C4-2B (cell line): Measurements from ENCODE around the gene KCNK4.

Experiments used
- H3K27ac ChIP-seq: fragments of 450-650 bp; 2 replicates; pipeline ENCODE4 v1.5.1; 2017
- ZFX ChIP-seq: fragments of 450-650 bp; IDR thresholded peaks from 2 replicates; pipeline ENCODE4 v1.6.1; 2017
- TF ChIP-seq, protein P1 (sequence below): fragments of 450-650 bp; conservative IDR thresholded peaks from 2 replicates; pipeline ENCODE4 v1.5.1; 2017; ENCODE audit warnings: mild to moderate bottlenecking

Gene KCNK4

DNA sequence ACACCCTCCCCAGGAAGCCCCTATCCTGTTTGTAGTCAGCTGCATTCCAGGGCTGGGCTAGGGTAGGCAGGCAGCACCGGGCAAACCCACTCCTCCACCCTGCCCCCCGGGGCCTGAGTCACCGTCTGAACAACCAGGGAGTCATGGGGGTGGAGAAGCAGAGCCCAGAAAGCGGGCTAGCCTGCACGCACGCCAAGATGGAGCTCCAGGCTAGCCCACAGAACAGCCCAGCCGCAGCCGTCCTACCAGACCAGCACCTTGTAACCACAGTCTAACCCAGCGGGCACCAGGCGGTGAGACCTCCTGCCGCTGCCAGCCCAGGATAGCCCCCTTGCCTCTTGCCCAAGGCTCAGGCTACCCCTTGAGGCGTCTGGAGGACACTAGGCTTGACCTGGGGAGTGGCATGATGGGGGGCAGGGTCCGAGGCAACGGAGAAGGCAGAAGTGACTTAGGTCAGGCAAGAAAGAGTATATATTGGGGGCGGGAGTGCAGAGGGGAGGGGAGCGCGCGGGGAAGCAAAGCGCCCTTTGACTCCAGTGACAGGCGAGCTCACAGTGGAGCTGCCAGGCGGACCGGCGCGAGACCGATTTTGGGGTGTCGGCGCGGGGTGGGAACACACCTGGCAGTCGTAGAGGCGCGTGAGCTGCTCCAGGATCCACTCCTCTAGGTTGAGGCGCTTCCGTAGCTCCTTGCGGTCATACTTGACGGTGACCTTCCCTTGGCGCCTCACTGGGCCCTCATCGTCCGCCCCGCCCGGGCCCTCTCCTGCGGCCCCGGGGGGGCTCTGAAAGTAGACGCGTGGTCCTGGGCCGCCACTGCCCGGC is 45.1 kb upstream of the KCNK4 start:
- peak overlapping the region; percentile 97 for H3K27ac ChIP-seq
- TF ChIP-seq ZFX, result peak; percentile 33; the same call in 1 of the 2 replicates
- TF ChIP-seq, protein P1, sequence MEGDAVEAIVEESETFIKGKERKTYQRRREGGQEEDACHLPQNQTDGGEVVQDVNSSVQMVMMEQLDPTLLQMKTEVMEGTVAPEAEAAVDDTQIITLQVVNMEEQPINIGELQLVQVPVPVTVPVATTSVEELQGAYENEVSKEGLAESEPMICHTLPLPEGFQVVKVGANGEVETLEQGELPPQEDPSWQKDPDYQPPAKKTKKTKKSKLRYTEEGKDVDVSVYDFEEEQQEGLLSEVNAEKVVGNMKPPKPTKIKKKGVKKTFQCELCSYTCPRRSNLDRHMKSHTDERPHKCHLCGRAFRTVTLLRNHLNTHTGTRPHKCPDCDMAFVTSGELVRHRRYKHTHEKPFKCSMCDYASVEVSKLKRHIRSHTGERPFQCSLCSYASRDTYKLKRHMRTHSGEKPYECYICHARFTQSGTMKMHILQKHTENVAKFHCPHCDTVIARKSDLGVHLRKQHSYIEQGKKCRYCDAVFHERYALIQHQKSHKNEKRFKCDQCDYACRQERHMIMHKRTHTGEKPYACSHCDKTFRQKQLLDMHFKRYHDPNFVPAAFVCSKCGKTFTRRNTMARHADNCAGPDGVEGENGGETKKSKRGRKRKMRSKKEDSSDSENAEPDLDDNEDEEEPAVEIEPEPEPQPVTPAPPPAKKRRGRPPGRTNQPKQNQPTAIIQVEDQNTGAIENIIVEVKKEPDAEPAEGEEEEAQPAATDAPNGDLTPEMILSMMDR, result no peak

DNA sequence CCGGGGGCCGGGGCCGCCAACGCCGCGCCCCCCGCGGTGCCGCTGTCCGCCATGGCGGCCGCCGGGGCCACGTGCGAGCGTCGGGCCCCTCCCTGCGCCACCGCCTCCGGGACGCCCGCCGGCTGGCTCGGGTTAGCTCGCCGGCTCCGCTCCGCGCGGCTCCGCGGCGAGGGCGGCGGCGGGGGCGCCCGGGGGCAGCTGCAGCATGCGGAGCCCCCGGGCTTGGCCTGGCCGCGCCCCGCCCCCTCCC is 44.6 kb upstream of the KCNK4 start:
- H3K27ac ChIP-seq, result peak overlapping the region; percentile 97

DNA sequence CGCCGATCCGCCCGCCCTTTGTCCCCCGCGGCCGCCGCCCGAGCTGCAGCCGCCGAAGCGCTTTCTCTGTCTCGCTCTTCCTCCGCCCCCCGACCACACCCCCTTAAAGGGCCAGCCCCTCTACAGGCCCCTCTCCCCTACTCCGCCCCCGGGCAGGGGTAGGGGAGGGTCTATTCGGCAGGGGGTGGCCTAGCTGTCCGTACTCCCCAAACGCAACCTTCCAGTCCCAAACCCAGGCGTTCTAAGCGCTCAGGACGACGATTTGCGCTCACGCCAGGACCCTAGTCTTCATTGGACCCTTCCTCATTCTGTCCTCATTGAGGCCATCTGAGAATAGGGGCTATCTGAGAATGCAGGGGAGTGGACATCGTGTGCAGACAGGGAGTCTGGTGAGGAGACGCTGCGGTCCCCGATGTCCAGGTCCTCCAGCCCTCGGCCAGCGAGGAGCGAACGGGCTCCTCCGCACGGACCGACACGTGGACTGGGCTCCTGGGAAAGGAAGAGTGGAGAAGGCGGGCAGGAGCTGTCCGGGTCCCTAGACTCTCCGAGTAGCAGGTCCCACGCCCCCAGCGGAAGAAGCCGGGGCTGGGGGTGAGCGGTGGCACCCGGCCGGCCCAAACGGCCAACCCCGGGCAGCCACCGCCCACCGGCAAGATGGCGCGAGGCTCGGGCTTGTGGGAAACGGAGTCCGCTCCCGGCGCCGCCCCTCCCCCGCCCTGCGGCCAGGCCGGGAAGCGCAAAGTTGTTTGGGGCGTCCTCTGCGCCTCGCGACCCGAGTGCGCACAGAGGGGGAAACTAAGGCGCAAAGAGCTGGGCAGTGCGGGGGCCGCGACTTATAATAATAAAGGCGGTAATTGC is 44.0 kb upstream of the KCNK4 start, which contains the start of gene PPP1R14B:
Gene PPP1R14B, minus strand, starts transcription at position 73 of the 858 bp plus-strand sequence. CDS start 270 bp downstream, outside the sequence.
- H3K27ac ChIP-seq, result peak within 1 kb of the TSS; percentile 97
- TF ChIP-seq, protein P1, result no peak; the same call in 1 of the 2 replicates
- TF ChIP-seq ZFX, result no peak

DNA sequence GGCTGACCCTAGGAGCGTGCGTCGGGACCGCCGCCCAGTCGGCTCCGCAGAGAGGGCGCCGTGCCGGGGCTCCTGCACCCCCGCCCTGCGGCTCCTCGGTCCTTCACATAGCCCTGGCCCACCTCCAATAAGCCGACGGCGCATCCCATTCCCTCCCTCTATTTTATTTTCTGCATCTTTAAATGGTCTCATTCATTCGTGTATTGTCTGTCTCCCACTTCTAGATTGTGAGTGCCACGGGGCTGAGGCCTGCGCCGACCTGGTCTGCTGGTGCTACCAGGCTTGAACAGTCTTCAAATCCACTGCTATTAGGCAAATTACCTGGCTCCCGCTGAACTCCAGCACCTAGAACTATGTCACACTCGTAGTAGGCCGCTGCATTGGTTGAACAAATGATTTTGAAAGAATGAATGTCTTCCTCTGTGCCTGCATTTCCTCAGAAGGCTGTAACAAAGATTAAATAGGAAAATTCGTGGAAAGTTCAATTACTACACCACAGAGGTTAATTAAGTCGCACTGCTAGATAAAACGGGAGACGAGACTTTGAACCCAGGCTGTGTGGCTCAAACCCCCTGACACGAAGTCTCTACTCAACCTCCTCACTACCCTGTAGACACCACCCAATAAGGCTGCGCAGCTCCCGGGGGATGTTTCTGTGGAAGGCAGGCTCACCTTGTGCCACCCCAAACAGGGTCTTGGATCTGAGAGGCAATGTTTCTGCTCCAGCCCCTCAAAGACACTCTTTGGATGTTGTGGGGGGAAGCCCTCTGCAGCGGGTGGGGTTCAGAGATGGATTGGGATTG is 43.2 kb upstream of the KCNK4 start:
- TF ChIP-seq, protein P1, result no peak
- no peak for TF ChIP-seq ZFX
- H3K27ac ChIP-seq, result peak overlapping the region; percentile 97

DNA sequence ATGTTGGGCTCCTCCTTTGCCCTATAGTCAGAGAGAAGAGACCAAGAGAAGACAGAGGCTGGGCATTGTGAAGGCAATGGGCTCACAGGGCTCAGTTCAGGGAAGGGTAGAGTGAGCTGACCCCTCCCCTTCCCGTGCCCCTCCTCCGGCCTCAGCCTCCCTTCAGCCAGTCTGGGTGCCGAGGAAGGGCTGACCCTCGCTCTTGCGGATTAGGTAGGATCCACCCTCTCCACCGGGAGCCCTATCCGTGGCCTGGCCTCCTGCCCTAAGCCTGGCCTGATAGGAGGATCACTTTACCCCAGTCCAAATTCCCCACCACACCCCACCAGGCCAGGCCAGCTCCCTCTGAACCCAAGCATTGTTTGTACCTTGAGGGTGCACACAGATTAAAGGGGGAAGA is 42.5 kb upstream of the KCNK4 start:
- no peak overlapping the region for H3K27ac ChIP-seq
- no peak for TF ChIP-seq ZFX
- TF ChIP-seq, protein P1, result no peak

DNA sequence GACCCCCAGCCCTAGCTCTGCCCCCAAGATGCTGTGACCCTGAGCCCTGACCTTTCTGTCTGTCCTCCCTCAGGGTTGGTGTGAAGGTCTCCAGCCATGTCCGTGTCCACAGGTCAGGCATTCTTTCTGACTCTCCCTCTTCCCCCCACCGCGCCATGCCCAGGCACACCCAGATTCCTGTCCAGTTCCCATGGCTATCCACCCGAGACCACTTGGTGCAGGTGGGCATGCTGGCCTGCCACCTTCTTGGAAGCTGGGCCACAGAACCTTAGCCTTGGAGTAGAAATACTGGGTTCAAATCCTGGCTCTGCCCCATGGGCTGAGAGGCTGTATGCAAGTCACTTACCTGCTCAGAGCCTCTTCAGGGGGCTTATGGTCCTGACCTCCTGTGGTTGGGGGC is 42.1 kb upstream of the KCNK4 start:
- H3K27ac ChIP-seq, result no peak overlapping the region
- no peak for TF ChIP-seq ZFX
- TF ChIP-seq, protein P1, result no peak

DNA sequence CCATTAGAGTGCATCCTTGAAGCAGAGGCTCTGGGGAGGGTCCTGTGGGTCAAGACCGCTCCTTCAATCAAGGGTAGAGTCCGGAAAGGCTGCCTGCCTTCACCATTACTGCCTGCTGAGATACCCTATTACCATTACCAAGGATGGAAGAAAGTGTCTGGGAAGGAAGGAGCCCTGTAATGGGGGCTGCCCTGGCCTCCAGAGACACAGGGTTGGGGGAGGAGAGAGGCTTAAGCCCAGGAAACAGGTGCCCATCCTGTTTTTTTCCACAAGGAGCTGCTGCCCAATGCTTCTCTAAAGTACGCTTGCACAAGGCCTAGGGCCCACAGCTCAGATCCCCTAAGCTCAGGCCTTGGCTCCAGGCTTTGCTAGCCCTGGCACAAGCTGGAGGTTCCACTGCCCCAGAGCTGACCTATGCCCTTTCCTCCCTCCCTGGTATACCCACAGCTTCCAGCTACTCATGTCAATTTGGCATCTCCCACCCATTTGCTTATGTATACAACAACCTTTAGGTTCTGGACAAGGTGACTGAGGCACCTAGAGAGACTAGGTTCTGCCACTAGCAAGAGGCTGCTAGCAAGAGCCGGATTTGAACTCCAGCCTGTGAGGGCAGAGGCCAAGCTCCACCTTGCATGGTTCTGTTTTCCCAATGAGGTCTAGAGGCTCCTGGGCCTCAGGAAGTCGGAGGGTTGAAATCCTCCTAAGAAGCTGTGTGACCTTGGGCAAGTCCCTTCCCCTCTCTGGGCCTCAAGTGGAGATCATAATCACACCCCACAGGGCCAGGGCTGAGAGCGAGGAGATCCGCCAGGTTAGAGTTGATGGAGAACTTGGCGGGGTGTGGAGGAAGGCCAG is 41.3 kb upstream of the KCNK4 start:
- H3K27ac ChIP-seq, result no peak overlapping the region

More for the DNA sequence above, 41.3 kb upstream of the KCNK4 start:
- no peak for TF ChIP-seq ZFX
- TF ChIP-seq, protein P1, result no peak
